Measurements from ENCODE around the gene OTUD4.

The OTUD4 gene

DNA sequence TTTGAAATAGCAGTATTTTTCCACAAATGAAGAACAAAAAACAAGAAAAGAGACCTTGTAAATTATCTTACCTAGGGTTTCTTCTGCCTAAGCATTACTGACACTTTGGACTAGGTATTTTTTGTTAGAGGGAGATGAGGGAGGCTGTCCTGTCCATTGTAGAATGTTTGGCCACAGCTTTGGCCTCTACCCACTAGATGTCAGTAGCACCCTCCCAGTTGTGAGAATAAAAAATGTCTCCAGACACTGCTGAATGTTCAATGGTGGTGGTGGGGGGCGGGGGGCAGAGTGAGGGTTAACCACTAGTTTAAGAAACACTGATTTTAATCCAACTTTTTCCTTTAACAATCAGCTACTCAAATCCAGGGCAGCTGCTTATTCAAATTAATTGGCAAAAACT is 25.8 kb downstream of the OTUD4 start:
- no peak overlapping the region for H3K4me3 ChIP-seq (ENCODE audit: low read depth, low read length, poor library complexity, severe bottlenecking)
- no peaks in the 10 kb centered on the region for H3K4me1 ChIP-seq (ENCODE audit: insufficient read depth, low read length, severe bottlenecking)
- peaks cover 93% of the 10 kb centered on the region for H3K36me3 ChIP-seq (ENCODE audit: insufficient read depth, low read length)
- TF ChIP-seq EZH2 (IDR thresholded peaks at IDR 0.05; ENCODE audit: borderline replicate concordance, low read length): no peak
- TF ChIP-seq, protein P1, sequence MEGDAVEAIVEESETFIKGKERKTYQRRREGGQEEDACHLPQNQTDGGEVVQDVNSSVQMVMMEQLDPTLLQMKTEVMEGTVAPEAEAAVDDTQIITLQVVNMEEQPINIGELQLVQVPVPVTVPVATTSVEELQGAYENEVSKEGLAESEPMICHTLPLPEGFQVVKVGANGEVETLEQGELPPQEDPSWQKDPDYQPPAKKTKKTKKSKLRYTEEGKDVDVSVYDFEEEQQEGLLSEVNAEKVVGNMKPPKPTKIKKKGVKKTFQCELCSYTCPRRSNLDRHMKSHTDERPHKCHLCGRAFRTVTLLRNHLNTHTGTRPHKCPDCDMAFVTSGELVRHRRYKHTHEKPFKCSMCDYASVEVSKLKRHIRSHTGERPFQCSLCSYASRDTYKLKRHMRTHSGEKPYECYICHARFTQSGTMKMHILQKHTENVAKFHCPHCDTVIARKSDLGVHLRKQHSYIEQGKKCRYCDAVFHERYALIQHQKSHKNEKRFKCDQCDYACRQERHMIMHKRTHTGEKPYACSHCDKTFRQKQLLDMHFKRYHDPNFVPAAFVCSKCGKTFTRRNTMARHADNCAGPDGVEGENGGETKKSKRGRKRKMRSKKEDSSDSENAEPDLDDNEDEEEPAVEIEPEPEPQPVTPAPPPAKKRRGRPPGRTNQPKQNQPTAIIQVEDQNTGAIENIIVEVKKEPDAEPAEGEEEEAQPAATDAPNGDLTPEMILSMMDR (IDR thresholded peaks at IDR 0.05; ENCODE audit: low read length): peak; percentile 70
- no peak overlapping the region for H3K9ac ChIP-seq (ENCODE audit: low read length)
- no peaks in the 10 kb centered on the region for H3K9me3 ChIP-seq (ENCODE audit: low read length)
- 0 out of 2 replicates have a peak, but pooled peaks cover 4% of the 10 kb centered on the region for H3F3A ChIP-seq (ENCODE audit: insufficient read depth, low read length)
- H3K4me2 ChIP-seq (ENCODE audit: low read length): no peak overlapping the region
- 0 out of 2 replicates have a peak, but pooled peaks cover 3% of the 10 kb centered on the region for H3K79me2 ChIP-seq (ENCODE audit: insufficient read depth, low read length)
- no peak overlapping the region for H3K27ac ChIP-seq (ENCODE audit: low read depth, low read length, poor library complexity, severe bottlenecking)
- H2AFZ ChIP-seq (ENCODE audit: low read length): no peak overlapping the region
- no peaks in the 10 kb centered on the region for H4K20me1 ChIP-seq (ENCODE audit: insufficient read depth, low read length)
- H3K9me2 ChIP-seq (ENCODE audit: low read depth, low read length): no peaks in the 10 kb centered on the region
- H3K27me3 ChIP-seq (ENCODE audit: insufficient read depth, low read length): no peaks in the 10 kb centered on the region

DNA sequence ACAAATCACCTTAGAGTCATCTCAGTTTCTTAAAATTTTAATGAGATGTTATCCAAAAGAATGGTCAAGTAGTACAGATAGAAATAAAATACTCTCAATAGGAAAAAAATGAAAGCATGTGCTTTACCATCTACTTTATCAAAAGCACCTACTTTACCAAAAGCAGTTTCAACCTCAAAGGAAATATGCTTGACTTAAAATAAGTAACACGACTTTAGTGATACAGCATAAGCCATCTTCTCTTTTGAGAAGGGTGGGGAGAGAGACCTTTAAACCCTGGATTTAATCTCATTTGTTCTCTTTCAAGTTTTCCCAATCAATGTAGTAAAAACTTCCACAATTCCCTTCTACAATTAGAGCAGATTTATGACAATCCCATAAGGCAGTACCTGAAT is 26.5 kb downstream of the OTUD4 start:
- no peak overlapping the region for H3K4me2 ChIP-seq (ENCODE audit: low read length)
- H3F3A ChIP-seq (ENCODE audit: insufficient read depth, low read length): 0 out of 2 replicates have a peak, but pooled peaks cover 4% of the 10 kb centered on the region
- TF ChIP-seq, protein P1 (IDR thresholded peaks at IDR 0.05; ENCODE audit: low read length): no peak
- no peak for TF ChIP-seq EZH2 (IDR thresholded peaks at IDR 0.05; ENCODE audit: borderline replicate concordance, low read length)
- H3K27ac ChIP-seq (ENCODE audit: low read depth, low read length, poor library complexity, severe bottlenecking): no peak overlapping the region
- no peaks in the 10 kb centered on the region for H3K27me3 ChIP-seq (ENCODE audit: insufficient read depth, low read length)
- H3K4me1 ChIP-seq (ENCODE audit: insufficient read depth, low read length, severe bottlenecking): no peaks in the 10 kb centered on the region
- no peak overlapping the region for H3K9ac ChIP-seq (ENCODE audit: low read length)
- H3K4me3 ChIP-seq (ENCODE audit: low read depth, low read length, poor library complexity, severe bottlenecking): no peak overlapping the region
- H2AFZ ChIP-seq (ENCODE audit: low read length): no peak overlapping the region
- H3K36me3 ChIP-seq (ENCODE audit: insufficient read depth, low read length): peaks cover 93% of the 10 kb centered on the region
- H3K79me2 ChIP-seq (ENCODE audit: insufficient read depth, low read length): 0 out of 2 replicates have a peak, but pooled peaks cover 3% of the 10 kb centered on the region
- H3K9me2 ChIP-seq (ENCODE audit: low read depth, low read length): no peaks in the 10 kb centered on the region
- H3K9me3 ChIP-seq (ENCODE audit: low read length): no peaks in the 10 kb centered on the region
- no peaks in the 10 kb centered on the region for H4K20me1 ChIP-seq (ENCODE audit: insufficient read depth, low read length)

DNA sequence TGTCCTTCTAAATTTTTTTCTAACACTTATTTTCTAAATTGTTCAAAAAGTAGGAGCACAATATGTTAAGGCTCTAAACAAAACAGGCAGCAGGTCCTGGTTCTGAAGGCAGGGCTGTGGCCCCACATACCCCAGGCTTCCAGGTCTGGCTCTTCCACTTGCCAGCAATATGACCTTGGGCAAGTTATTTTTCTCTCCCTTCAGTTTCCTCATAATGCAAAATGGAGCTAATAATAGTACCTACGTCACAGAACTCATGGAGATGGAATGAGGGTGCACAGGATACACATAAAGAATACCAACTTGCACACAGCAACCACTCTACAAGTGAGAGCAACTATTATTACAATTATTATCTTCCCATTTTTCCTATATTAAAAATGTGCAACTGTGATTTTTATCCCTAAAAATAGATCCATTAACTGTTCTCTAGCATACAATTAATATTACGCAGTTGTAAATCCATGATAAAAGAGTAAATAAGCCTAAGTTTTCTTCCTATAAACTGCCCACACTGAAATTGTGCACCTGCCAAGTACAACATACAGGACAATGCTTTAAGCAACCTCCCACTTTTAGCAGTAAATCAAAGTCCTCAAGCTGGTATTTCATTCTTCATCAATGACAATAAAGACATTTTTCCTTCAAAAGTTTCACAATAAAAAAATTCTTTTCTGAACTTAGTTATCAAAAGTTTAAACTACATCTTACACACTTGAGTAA is 27.0 kb downstream of the OTUD4 start:
- TF ChIP-seq, protein P1 (IDR thresholded peaks at IDR 0.05; ENCODE audit: low read length): no peak
- TF ChIP-seq EZH2 (IDR thresholded peaks at IDR 0.05; ENCODE audit: borderline replicate concordance, low read length): no peak
- no peak overlapping the region for H3K4me2 ChIP-seq (ENCODE audit: low read length)
- H3K27me3 ChIP-seq (ENCODE audit: insufficient read depth, low read length): no peaks in the 10 kb centered on the region
- H3K4me1 ChIP-seq (ENCODE audit: insufficient read depth, low read length, severe bottlenecking): no peaks in the 10 kb centered on the region
- no peaks in the 10 kb centered on the region for H3K9me2 ChIP-seq (ENCODE audit: low read depth, low read length)
- no peak overlapping the region for H3K27ac ChIP-seq (ENCODE audit: low read depth, low read length, poor library complexity, severe bottlenecking)
- peaks cover 93% of the 10 kb centered on the region for H3K36me3 ChIP-seq (ENCODE audit: insufficient read depth, low read length)
- no peak overlapping the region for H3K4me3 ChIP-seq (ENCODE audit: low read depth, low read length, poor library complexity, severe bottlenecking)
- H3K9ac ChIP-seq (ENCODE audit: low read length): no peak overlapping the region
- H3K9me3 ChIP-seq (ENCODE audit: low read length): no peaks in the 10 kb centered on the region
- H4K20me1 ChIP-seq (ENCODE audit: insufficient read depth, low read length): no peaks in the 10 kb centered on the region
- no peak overlapping the region for H2AFZ ChIP-seq (ENCODE audit: low read length)
- H3F3A ChIP-seq (ENCODE audit: insufficient read depth, low read length): 0 out of 2 replicates have a peak, but pooled peaks cover 4% of the 10 kb centered on the region
- H3K79me2 ChIP-seq (ENCODE audit: insufficient read depth, low read length): 0 out of 2 replicates have a peak, but pooled peaks cover 3% of the 10 kb centered on the region
